Measurements from ENCODE around the gene UPK3A.

The UPK3A gene

GRCh38 chr22:45310977-45311531, 26.3 kb downstream of the UPK3A start:
- TF ChIP-seq CTCF (IDR thresholded peaks at IDR 0.05; ENCODE audit: insufficient read depth, low read length, missing control alignments) = no peak
- H3K4me3 ChIP-seq (ENCODE audit: low read depth, low read length) = peak overlapping the region; percentile 78
- DNase-seq (ENCODE audit: low read depth, low spot score) = no peak
- ChIA-PET POLR2A (interaction anchor here (0.5 kb wide), 1 partner anchor 81 kb away, joined by 3 read pairs; no protein-coding TSS in a partner anchor), CTCF (interaction anchor here (1.0 kb wide), 1 partner anchor 8 kb away, joined by 3 read pairs; no protein-coding TSS in a partner anchor)

- ChIA-PET POLR2A (no interaction called here), CTCF (interaction anchor here (0.5 to 1.5 kb wide), 2 partner anchors 10 to 16 kb away, joined by 3 read pairs; no protein-coding TSS in a partner anchor)
- TF ChIP-seq CTCF (IDR thresholded peaks at IDR 0.05; ENCODE audit: insufficient read depth, low read length, missing control alignments) = no peak
- no peak overlapping the region for H3K4me3 ChIP-seq (ENCODE audit: low read depth, low read length)
- DNase-seq (ENCODE audit: low read depth, low spot score) = no peak
Observed at GRCh38 chr22:45312415-45312814, 27.7 kb downstream of the UPK3A start.

- no peak for TF ChIP-seq CTCF (IDR thresholded peaks at IDR 0.05; ENCODE audit: insufficient read depth, low read length, missing control alignments)
- CTCF ChIA-PET = interaction anchor here (0.5 to 1.5 kb wide), 2 partner anchors 10 to 16 kb away, joined by 3 read pairs; no protein-coding TSS in a partner anchor
- no peak overlapping the region for H3K4me3 ChIP-seq (ENCODE audit: low read depth, low read length)
- POLR2A ChIA-PET = no interaction called here
- no peak for DNase-seq (ENCODE audit: low read depth, low spot score)
Observed at GRCh38 chr22:45312856-45313255, 28.1 kb downstream of the UPK3A start.

GRCh38 chr22:45314054-45314721, 29.4 kb downstream of the UPK3A start:
- ChIA-PET POLR2A (no interaction called here), CTCF (no interaction called here)
- DNase-seq (ENCODE audit: low read depth, low spot score) = no peak
- TF ChIP-seq CTCF (IDR thresholded peaks at IDR 0.05; ENCODE audit: insufficient read depth, low read length, missing control alignments) = no peak
- H3K4me3 ChIP-seq (ENCODE audit: low read depth, low read length) = no peak overlapping the region

GRCh38 chr22:45314786-45315185, 30.0 kb downstream of the UPK3A start:
- TF ChIP-seq CTCF (IDR thresholded peaks at IDR 0.05; ENCODE audit: insufficient read depth, low read length, missing control alignments) = no peak
- CTCF ChIA-PET = no interaction called here
- POLR2A ChIA-PET = no interaction called here
- DNase-seq (ENCODE audit: low read depth, low spot score) = no peak
- no peak overlapping the region for H3K4me3 ChIP-seq (ENCODE audit: low read depth, low read length)

GRCh38 chr22:45316796-45317526, 32.2 kb downstream of the UPK3A start:
- no peak for DNase-seq (ENCODE audit: low read depth, low spot score)
- POLR2A ChIA-PET = no interaction called here
- CTCF ChIA-PET = interaction anchor here (1.2 to 1.5 kb wide), 3 partner anchors 18 to 214 kb away, joined by 3 to 6 read pairs (median 3); no protein-coding TSS in a partner anchor

More at GRCh38 chr22:45316796-45317526, 32.2 kb downstream of the UPK3A start:
- no peak overlapping the region for H3K4me3 ChIP-seq (ENCODE audit: low read depth, low read length)
- TF ChIP-seq CTCF (IDR thresholded peaks at IDR 0.05; ENCODE audit: insufficient read depth, low read length, missing control alignments) = no peak

Measured in AG04449 (cell line).